HG02571 (cell line): ENCODE results near the gene KCNG2.
"Not testable (repeated sequence)": the region's sequence is repeated elsewhere in the genome, so short reads cannot be mapped to it uniquely, and the experiment has no call there.

ENCODE experiments used
- ATAC-seq: cut with Tn5 transposase; IDR thresholded peaks from one replicate; pipeline ENCODE4 v1.9.1; 2021; ENCODE audit warnings: mild to moderate bottlenecking, moderate library complexity; ENCODE audit not compliant: unreplicated experiment

The KCNG2 gene

GRCh38 chr18:79797518-79798345 is at the start of gene KCNG2:
TSS of gene KCNG2 (plus strand) at chr18:79797938. CDS start at chr18:79863668, 65,730 bp downstream.
- no peak for ATAC-seq

GRCh38 chr18:79748321-79749180 is 49.2 kb upstream of the KCNG2 start:
- ATAC-seq = no peak

- ATAC-seq = no peak
These were observed 48.2 kb upstream of the KCNG2 start for GRCh38 chr18:79749251-79750191.

GRCh38 chr18:79750980-79751571 is 46.7 kb upstream of the KCNG2 start:
- no peak for ATAC-seq

- not testable (repeated sequence) for ATAC-seq
These were observed 45.7 kb upstream of the KCNG2 start for GRCh38 chr18:79751918-79752578.

GRCh38 chr18:79752946-79753345 is 44.8 kb upstream of the KCNG2 start:
- not testable (repeated sequence) for ATAC-seq

GRCh38 chr18:79753391-79753851 is 44.3 kb upstream of the KCNG2 start:
- ATAC-seq = no peak

- no peak for ATAC-seq
These were observed 43.5 kb upstream of the KCNG2 start for GRCh38 chr18:79754022-79754761.

- ATAC-seq = no peak
These were observed 42.8 kb upstream of the KCNG2 start for GRCh38 chr18:79754831-79755351.

- ATAC-seq = no peak
These were observed 42.1 kb upstream of the KCNG2 start for GRCh38 chr18:79755496-79756142.

GRCh38 chr18:79756143-79756500 is 41.6 kb upstream of the KCNG2 start:
- no peak for ATAC-seq

- ATAC-seq = no peak
These were observed 40.9 kb upstream of the KCNG2 start for GRCh38 chr18:79756826-79757225.

GRCh38 chr18:79760348-79760747 is 37.4 kb upstream of the KCNG2 start:
- no peak for ATAC-seq

GRCh38 chr18:79760881-79761280 is 36.9 kb upstream of the KCNG2 start:
- no peak for ATAC-seq

GRCh38 chr18:79763407-79763806 is 34.3 kb upstream of the KCNG2 start:
- no peak for ATAC-seq

GRCh38 chr18:79764131-79764530 is 33.6 kb upstream of the KCNG2 start:
- no peak for ATAC-seq

- no peak for ATAC-seq
These were observed 32.1 kb upstream of the KCNG2 start for GRCh38 chr18:79765491-79766245.

GRCh38 chr18:79766308-79766707 is 31.4 kb upstream of the KCNG2 start:
- no peak for ATAC-seq
